ENCODE data around the gene CEP19. TPM values are rescaled to one million over a fixed set of nuclear protein-coding genes. Genes with fewer than 3 reads are reported as not detected.

Gene CEP19
- total and polyA plus RNA-seq, 2 of the 8 experiments (the other 6 are each of a cell fraction or from before 2014, with no cell fraction given): 0.95 to 1.6 TPM

DNA sequence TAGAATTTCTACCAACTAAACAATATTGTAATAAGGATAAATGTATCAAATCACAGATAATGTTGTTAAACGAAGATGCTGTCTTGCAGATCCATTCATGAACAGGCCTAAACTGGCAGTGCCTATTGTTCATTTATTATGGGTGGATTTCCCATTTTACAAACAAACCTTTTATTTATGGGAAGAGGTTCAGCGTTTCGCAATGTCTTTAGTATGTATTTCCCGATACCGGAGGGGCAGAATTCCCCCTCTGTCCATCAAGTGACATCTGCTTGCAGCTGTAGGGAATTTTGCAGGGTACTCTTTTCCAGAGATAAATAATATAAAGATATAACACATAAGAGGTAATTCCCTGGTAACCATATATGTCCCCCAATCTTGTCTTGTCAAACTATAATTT lies 5.7 kb downstream of the CEP19 start:
- no peak overlapping the region for H3K18ac ChIP-seq (ENCODE audit: extremely low read depth, low read length)
- TF ChIP-seq, protein P1, sequence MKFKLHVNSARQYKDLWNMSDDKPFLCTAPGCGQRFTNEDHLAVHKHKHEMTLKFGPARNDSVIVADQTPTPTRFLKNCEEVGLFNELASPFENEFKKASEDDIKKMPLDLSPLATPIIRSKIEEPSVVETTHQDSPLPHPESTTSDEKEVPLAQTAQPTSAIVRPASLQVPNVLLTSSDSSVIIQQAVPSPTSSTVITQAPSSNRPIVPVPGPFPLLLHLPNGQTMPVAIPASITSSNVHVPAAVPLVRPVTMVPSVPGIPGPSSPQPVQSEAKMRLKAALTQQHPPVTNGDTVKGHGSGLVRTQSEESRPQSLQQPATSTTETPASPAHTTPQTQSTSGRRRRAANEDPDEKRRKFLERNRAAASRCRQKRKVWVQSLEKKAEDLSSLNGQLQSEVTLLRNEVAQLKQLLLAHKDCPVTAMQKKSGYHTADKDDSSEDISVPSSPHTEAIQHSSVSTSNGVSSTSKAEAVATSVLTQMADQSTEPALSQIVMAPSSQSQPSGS (IDR thresholded peaks at IDR 0.05; ENCODE audit: low read length): no peak
- no peak for TF ChIP-seq EZH2 (IDR thresholded peaks at IDR 0.05; ENCODE audit: low read depth, low read length, severe bottlenecking)
- no peak for TF ChIP-seq PHF8 (conservative IDR thresholded peaks at IDR 0.05; ENCODE audit: low read depth, low read length)
- no peak for TF ChIP-seq SP2 (IDR thresholded peaks at IDR 0.05; ENCODE audit: low read length)
- no peak for TF ChIP-seq YY1 (IDR thresholded peaks at IDR 0.05; ENCODE audit: low read depth, low read length)
- TF ChIP-seq SAP30 (IDR thresholded peaks at IDR 0.05; ENCODE audit: insufficient read depth, insufficient replicate concordance, low read length): no peak
- no peak overlapping the region for H4K91ac ChIP-seq (replicated peaks; ENCODE audit: insufficient read length, low read length)
- CTCF ChIA-PET (ENCODE audit: partially characterized antibody): interaction anchor here (1.7 to 2.0 kb wide), 2 partner anchors 21 to 97 kb away, joined by 4 to 9 read pairs; no protein-coding TSS in a partner anchor
- H4K5ac ChIP-seq (ENCODE audit: insufficient read length, low read depth, low read length): no peak overlapping the region
- no peaks in the 10 kb centered on the region for H3K36me3 ChIP-seq (ENCODE audit: control insufficient read depth in 2 of 4, insufficient read depth in 4 of 4, low read length in 3 of 4)
- no peak overlapping the region for H4K8ac ChIP-seq (ENCODE audit: extremely low read depth, insufficient read depth, low read length)
- no peak overlapping the region for H2AK5ac ChIP-seq (ENCODE audit: low read depth, low read length)
- H3K4me1 ChIP-seq (replicated peaks in 1 of 4; ENCODE audit: control insufficient read depth in 3 of 4, insufficient read depth in 4 of 4, low read length in 3 of 4): no peaks in the 10 kb centered on the region
- FAIRE-seq (no peak), DNase-seq (ENCODE audit: low read depth in 1 of 2, low spot score in 2 of 2) (no peak)
- H2BK15ac ChIP-seq (ENCODE audit: low read length): no peak overlapping the region
- no peak overlapping the region for H2BK120ac ChIP-seq (replicated peaks; ENCODE audit: low read depth, low read length)
- POLR2A ChIA-PET (ENCODE audit: partially characterized antibody): no interaction called here
- no peak overlapping the region for H2BK20ac ChIP-seq (ENCODE audit: low read length)
- H3K9me3 ChIP-seq (ENCODE audit: insufficient read depth in 2 of 2, low read depth in 1 of 2, low read length in 1 of 2): no peaks in the 10 kb centered on the region
- H3K79me1 ChIP-seq (ENCODE audit: low read depth, low read length): no peaks in the 10 kb centered on the region
- WGBS, 2 experiments (ENCODE audit: extremely low coverage in 1 of 2, insufficient coverage in 1 of 2, insufficient read length in 1 of 2, insufficient replicate concordance in 2 of 2, low coverage in 1 of 2, low lambda C conversion rate in 2 of 2, missing lambda C conversion rate in 1 of 2): 93% methylated on average over 5 of the region's 5 CpGs; no CpG with 5 or more reads in 1 of the 2 experiments
- H3K27me3 ChIP-seq (replicated peaks in 1 of 4; ENCODE audit: control insufficient read depth in 3 of 4, extremely low read depth in 1 of 4, insufficient read depth in 3 of 4, low read length in 3 of 4): no peaks in the 10 kb centered on the region; a peak in 2 of 7 replicates
- no peak overlapping the region for H2BK12ac ChIP-seq (ENCODE audit: low read depth, low read length)
- H3K23me2 ChIP-seq (ENCODE audit: low read depth, low read length): no peaks in the 10 kb centered on the region
- no peak overlapping the region for H3K14ac ChIP-seq (ENCODE audit: insufficient read length)
- H2AFZ ChIP-seq (ENCODE audit: low read length): no peak overlapping the region
- H4K20me1 ChIP-seq (replicated peaks in 1 of 2; ENCODE audit: control insufficient read depth in 1 of 2, insufficient read depth in 2 of 2, low read length in 2 of 2): no peaks in the 10 kb centered on the region
- no peak overlapping the region for H3K23ac ChIP-seq (ENCODE audit: insufficient read length)
- H3K56ac ChIP-seq (replicated peaks; ENCODE audit: insufficient read length, low read depth, low read length): no peak overlapping the region
- H3K4ac ChIP-seq (replicated peaks; ENCODE audit: insufficient read length, low read depth, low read length): no peak overlapping the region
- H3K9ac ChIP-seq (replicated peaks in 1 of 4; ENCODE audit: extremely low read depth in 1 of 4, low read depth in 3 of 4, low read length in 3 of 4): no peak overlapping the region
- no peak overlapping the region for H3K4me2 ChIP-seq (ENCODE audit: insufficient read depth in 1 of 2, low read depth in 2 of 2, low read length in 2 of 2)
- no peak overlapping the region for H3K4me3 ChIP-seq (ENCODE audit: extremely low read depth in 1 of 4, insufficient read depth in 2 of 4, low read depth in 3 of 4, low read length in 4 of 4)
- no peak overlapping the region for H2BK5ac ChIP-seq (ENCODE audit: low read depth, low read length)
- H3K27ac ChIP-seq (ENCODE audit: low read depth, low read length): no peak overlapping the region
- H3K79me2 ChIP-seq (ENCODE audit: control insufficient read depth in 1 of 2, insufficient read depth in 2 of 2, low read length in 2 of 2): no peaks in the 10 kb centered on the region
